Measurements from ENCODE around the gene SMAD9.

Gene SMAD9

DNA sequence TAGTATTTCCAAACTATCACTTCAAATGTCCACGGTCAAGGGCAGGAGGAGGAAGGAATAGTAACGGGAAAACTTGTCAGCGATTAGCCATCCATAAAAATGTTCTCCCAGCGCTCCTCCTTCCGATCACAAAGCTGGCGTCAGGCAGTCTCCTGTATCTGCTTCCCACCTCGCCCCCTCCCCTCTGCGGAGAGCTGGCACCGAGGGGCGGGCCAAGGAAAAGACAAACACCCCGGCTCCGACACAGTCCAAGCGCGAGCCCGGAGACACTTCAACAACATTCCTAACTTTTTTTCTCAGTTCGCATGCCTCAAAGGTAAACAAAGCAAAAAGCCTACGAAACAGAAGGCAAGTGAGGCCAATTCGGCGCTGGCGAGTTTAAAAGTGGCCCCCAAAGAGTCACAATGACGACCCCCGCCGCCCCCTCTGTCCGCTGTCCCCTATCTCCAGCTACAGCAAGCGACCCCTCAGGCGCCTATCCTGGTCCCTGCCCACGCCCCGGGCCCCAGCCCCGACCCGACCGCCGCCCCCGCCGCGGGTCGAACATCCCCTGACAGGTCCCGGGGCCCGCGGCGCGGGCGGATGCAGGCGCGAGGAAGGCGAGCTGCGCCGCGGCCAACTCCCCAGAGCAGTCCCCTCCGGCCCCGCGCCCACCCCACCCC, 736 bp downstream of the SMAD9 start:
- H3K4me1 ChIP-seq (ENCODE audit: low read length), result no peaks in the 10 kb centered on the region
- H3K9ac ChIP-seq (ENCODE audit: low read length), result no peak overlapping the region
- H3K9me3 ChIP-seq (ENCODE audit: insufficient read depth, low read length), result no peaks in the 10 kb centered on the region
- H3K4me2 ChIP-seq (ENCODE audit: low read length), result no peak overlapping the region
- peak overlapping the region; percentile 33; the same call in 1 of the 2 replicates for H3K4me3 ChIP-seq (ENCODE audit: low read length)
- H3K79me2 ChIP-seq (ENCODE audit: low read length), result no peaks in the 10 kb centered on the region
- no peak overlapping the region for H2AFZ ChIP-seq (ENCODE audit: low read depth, low read length)
- TF ChIP-seq, protein P1, sequence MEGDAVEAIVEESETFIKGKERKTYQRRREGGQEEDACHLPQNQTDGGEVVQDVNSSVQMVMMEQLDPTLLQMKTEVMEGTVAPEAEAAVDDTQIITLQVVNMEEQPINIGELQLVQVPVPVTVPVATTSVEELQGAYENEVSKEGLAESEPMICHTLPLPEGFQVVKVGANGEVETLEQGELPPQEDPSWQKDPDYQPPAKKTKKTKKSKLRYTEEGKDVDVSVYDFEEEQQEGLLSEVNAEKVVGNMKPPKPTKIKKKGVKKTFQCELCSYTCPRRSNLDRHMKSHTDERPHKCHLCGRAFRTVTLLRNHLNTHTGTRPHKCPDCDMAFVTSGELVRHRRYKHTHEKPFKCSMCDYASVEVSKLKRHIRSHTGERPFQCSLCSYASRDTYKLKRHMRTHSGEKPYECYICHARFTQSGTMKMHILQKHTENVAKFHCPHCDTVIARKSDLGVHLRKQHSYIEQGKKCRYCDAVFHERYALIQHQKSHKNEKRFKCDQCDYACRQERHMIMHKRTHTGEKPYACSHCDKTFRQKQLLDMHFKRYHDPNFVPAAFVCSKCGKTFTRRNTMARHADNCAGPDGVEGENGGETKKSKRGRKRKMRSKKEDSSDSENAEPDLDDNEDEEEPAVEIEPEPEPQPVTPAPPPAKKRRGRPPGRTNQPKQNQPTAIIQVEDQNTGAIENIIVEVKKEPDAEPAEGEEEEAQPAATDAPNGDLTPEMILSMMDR (IDR thresholded peaks at IDR 0.05; ENCODE audit: low read depth, low read length), result no peak
- no peak for TF ChIP-seq EZH2phosphoT487 (IDR thresholded peaks at IDR 0.05; ENCODE audit: low read depth)
- 0 out of 2 replicates have a peak, but pooled peaks cover 3% of the 10 kb centered on the region for H3K27me3 ChIP-seq (ENCODE audit: low read depth, low read length)
- no peaks in the 10 kb centered on the region for H3K36me3 ChIP-seq (replicated peaks; ENCODE audit: low read depth, low read length)
- no peaks in the 10 kb centered on the region for H4K20me1 ChIP-seq (ENCODE audit: insufficient read depth, low read length)
- no peak overlapping the region for H3K27ac ChIP-seq (ENCODE audit: low read length)

DNA sequence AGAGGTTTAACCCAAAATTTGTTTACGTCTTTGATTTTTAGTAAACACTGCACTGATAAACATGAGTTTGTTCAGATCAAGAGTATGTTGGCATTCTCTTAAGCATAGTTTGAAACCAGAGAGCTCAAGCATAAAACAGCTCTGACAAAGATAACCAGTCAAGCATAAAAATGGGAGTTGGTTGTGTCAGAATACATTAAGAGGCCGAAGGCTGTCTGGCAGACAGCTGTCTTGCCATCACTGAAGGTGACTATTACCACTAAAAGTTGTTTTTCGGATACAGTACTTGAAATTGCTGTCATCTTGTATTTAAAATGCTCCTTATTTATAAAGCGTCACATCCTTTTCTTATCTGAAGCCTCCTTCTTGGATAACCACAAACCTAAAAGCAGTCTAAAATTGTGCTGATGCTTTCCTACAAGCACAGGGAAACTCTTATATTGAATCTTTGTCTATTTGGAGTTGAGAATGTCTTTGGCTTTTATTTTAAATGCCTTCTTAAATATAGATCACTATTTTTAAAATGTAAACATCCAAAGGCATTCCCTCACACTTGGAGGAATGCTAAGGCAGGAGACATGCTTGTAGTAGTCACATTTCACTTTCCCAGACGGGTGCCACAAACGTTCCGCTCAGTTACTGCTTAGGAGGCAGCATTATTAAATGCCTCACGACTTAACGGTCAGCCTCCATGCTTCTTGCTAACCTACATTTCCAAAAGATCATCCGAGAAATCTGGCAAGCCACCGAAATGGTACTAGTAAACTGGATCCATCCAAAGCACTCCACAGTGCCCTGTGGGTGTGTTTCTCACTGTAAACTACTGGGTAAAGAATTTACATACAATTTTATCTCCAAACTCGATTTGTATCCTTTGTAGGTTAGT, 1.5 kb downstream of the SMAD9 start:
- no peak overlapping the region for H3K4me3 ChIP-seq (ENCODE audit: low read length)
- H3K9ac ChIP-seq (ENCODE audit: low read length), result no peak overlapping the region
- TF ChIP-seq, protein P1 (IDR thresholded peaks at IDR 0.05; ENCODE audit: low read depth, low read length), result no peak
- TF ChIP-seq EZH2phosphoT487 (IDR thresholded peaks at IDR 0.05; ENCODE audit: low read depth), result no peak
- H2AFZ ChIP-seq (ENCODE audit: low read depth, low read length), result no peak overlapping the region
- no peaks in the 10 kb centered on the region for H3K36me3 ChIP-seq (replicated peaks; ENCODE audit: low read depth, low read length)
- no peaks in the 10 kb centered on the region for H3K4me1 ChIP-seq (ENCODE audit: low read length)
- no peak overlapping the region for H3K4me2 ChIP-seq (ENCODE audit: low read length)
- H3K9me3 ChIP-seq (ENCODE audit: insufficient read depth, low read length), result no peaks in the 10 kb centered on the region
- no peaks in the 10 kb centered on the region for H3K79me2 ChIP-seq (ENCODE audit: low read length)
- 0 out of 2 replicates have a peak, but pooled peaks cover 3% of the 10 kb centered on the region for H3K27me3 ChIP-seq (ENCODE audit: low read depth, low read length)
- no peak overlapping the region for H3K27ac ChIP-seq (ENCODE audit: low read length)
- no peaks in the 10 kb centered on the region for H4K20me1 ChIP-seq (ENCODE audit: insufficient read depth, low read length)

DNA sequence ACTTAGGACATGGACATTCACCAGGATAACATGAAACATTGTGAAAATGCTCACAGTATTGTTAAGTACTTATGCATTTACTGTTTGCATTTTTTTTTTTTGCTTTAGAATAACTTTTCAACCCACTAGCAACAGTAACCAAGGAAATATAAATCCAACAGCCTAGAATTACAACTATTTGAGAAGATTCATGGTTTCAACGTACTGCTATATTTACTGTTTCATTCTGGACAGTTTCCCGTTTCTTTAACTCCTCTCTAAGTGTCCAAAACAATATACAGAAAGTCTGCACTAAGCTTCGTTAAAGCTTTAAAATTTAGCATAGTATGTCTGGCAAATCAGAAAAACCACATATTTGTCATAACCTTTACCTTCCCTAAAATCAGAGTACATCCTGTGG, 2.7 kb downstream of the SMAD9 start:
- Histone ChIP-seq H3K4me3 (ENCODE audit: low read length) (no peak overlapping the region), H3K9me3 (ENCODE audit: insufficient read depth, low read length) (no peaks in the 10 kb centered on the region), H3K27me3 (ENCODE audit: low read depth, low read length) (0 out of 2 replicates have a peak, but pooled peaks cover 3% of the 10 kb centered on the region), H3K9ac (ENCODE audit: low read length) (no peak overlapping the region), H3K79me2 (ENCODE audit: low read length) (no peaks in the 10 kb centered on the region), H3K27ac (ENCODE audit: low read length) (no peak overlapping the region), H3K4me2 (ENCODE audit: low read length) (no peak overlapping the region), H3K4me1 (ENCODE audit: low read length) (peaks cover 10% of the 10 kb centered on the region), H4K20me1 (ENCODE audit: insufficient read depth, low read length) (no peaks in the 10 kb centered on the region), H2AFZ (ENCODE audit: low read depth, low read length) (no peak overlapping the region), H3K36me3 (replicated peaks; ENCODE audit: low read depth, low read length) (no peaks in the 10 kb centered on the region)
- TF ChIP-seq, protein P1 (IDR thresholded peaks at IDR 0.05; ENCODE audit: low read depth, low read length), result no peak
- no peak for TF ChIP-seq EZH2phosphoT487 (IDR thresholded peaks at IDR 0.05; ENCODE audit: low read depth)

Measured in OCI-LY3 (cell line).